Panc1 (cell line): ENCODE results near the gene GRAMD1C.

Experiments used
- POLR2AphosphoS5 ChIP-seq: IDR thresholded peaks from 2 replicates; pipeline ENCODE4 v1.6.1; 2012; ENCODE audit warnings: mild to moderate bottlenecking, low read depth, low read length, moderate library complexity
- SIN3A ChIP-seq: IDR thresholded peaks from 2 replicates; pipeline ENCODE4 v1.6.1; 2012; ENCODE audit warnings: low read depth, mild to moderate bottlenecking, low read length, moderate library complexity, borderline replicate concordance; ENCODE audit not compliant: insufficient read depth
- TCF7L2 ChIP-seq: IDR thresholded peaks from 2 replicates; pipeline ENCODE4 v1.6.1; 2011; ENCODE audit warnings: mild to moderate bottlenecking, low read depth, low read length, inconsistent platforms
- TF ChIP-seq, protein P1 (sequence below): fragments of 450-650 bp; IDR thresholded peaks from 2 replicates; pipeline ENCODE4 v1.5.1; 2017; ENCODE audit warnings: mild to moderate bottlenecking
- TF ChIP-seq, protein P2 (sequence below), 2 experiments: IDR thresholded peaks; 2 replicates each; pipeline ENCODE4 v1.6.1; 2011 to 2012; ENCODE audit warnings: low read depth in 2 of 2, control low read depth in 1 of 2, low read length in 1 of 2, mild to moderate bottlenecking in 1 of 2, moderate library complexity in 1 of 2; ENCODE audit not compliant: insufficient read depth in 1 of 2

DNA sequence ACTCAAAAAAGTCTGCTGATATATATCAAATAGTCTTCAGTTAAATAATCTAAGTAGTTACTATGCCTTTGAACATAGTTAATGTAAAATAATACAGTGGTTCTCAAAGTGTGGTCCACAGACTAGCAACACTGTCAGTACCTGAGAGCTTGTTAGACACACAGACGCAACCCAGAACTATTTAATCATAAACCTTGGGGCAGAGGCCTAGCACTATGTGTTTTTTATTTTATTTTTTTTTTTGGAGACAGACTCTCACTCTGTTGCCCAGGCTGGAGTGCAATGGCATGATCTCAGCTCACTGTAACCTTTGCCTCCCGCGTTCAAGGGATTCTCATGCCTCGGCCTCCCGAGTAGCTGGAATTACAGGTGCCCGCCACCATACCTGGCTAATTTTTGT is 34.7 kb downstream of the GRAMD1C start:
- TF ChIP-seq, protein P1, sequence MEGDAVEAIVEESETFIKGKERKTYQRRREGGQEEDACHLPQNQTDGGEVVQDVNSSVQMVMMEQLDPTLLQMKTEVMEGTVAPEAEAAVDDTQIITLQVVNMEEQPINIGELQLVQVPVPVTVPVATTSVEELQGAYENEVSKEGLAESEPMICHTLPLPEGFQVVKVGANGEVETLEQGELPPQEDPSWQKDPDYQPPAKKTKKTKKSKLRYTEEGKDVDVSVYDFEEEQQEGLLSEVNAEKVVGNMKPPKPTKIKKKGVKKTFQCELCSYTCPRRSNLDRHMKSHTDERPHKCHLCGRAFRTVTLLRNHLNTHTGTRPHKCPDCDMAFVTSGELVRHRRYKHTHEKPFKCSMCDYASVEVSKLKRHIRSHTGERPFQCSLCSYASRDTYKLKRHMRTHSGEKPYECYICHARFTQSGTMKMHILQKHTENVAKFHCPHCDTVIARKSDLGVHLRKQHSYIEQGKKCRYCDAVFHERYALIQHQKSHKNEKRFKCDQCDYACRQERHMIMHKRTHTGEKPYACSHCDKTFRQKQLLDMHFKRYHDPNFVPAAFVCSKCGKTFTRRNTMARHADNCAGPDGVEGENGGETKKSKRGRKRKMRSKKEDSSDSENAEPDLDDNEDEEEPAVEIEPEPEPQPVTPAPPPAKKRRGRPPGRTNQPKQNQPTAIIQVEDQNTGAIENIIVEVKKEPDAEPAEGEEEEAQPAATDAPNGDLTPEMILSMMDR, result no peak
- TF ChIP-seq SIN3A (no peak), TCF7L2 (no peak), POLR2AphosphoS5 (no peak)
- TF ChIP-seq, protein P2, sequence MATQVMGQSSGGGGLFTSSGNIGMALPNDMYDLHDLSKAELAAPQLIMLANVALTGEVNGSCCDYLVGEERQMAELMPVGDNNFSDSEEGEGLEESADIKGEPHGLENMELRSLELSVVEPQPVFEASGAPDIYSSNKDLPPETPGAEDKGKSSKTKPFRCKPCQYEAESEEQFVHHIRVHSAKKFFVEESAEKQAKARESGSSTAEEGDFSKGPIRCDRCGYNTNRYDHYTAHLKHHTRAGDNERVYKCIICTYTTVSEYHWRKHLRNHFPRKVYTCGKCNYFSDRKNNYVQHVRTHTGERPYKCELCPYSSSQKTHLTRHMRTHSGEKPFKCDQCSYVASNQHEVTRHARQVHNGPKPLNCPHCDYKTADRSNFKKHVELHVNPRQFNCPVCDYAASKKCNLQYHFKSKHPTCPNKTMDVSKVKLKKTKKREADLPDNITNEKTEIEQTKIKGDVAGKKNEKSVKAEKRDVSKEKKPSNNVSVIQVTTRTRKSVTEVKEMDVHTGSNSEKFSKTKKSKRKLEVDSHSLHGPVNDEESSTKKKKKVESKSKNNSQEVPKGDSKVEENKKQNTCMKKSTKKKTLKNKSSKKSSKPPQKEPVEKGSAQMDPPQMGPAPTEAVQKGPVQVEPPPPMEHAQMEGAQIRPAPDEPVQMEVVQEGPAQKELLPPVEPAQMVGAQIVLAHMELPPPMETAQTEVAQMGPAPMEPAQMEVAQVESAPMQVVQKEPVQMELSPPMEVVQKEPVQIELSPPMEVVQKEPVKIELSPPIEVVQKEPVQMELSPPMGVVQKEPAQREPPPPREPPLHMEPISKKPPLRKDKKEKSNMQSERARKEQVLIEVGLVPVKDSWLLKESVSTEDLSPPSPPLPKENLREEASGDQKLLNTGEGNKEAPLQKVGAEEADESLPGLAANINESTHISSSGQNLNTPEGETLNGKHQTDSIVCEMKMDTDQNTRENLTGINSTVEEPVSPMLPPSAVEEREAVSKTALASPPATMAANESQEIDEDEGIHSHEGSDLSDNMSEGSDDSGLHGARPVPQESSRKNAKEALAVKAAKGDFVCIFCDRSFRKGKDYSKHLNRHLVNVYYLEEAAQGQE (IDR thresholded peaks at IDR 0.05; ENCODE audit: insufficient read depth in 1 of 2, low read depth in 2 of 2, low read length in 1 of 2), result no peak
